ENCODE data around the gene CEMP1.
A peak's percentile ranks its signal among the peaks of the same experiment; 100 is the strongest.
"Not testable (repeated sequence)": the region's sequence is repeated elsewhere in the genome, so short reads cannot be mapped to it uniquely, and the experiment has no call there.

Gene CEMP1, protein sequence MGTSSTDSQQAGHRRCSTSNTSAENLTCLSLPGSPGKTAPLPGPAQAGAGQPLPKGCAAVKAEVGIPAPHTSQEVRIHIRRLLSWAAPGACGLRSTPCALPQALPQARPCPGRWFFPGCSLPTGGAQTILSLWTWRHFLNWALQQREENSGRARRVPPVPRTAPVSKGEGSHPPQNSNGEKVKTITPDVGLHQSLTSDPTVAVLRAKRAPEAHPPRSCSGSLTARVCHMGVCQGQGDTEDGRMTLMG

DNA sequence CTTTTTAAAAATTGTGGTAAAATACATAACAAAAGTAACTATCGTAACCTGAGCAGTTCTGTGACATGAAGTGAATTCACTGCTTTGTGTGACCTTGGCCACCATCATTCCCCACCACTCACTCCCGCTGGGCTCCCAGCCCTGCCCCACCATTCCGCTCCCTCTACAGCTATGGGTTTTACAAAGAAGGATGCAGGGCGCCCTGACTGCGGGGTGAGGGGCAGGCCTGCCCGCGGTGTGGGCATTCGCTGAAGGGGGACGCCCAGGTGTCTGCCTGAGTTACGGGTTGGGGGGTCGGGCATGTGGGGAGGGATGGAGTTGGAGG, at the start of gene CEMP1:
Gene CEMP1, minus strand, starts transcription at position 38 of the 325 bp plus-strand sequence. CDS start 335 bp downstream, outside the sequence.
- H3K4me3 ChIP-seq (ENCODE audit: low read length): peak within 1 kb of the TSS; percentile 82
- H3K27ac ChIP-seq (ENCODE audit: low read length): peak within 1 kb of the TSS; percentile 75
- H3K79me2 ChIP-seq (ENCODE audit: low read length): no peaks in the 10 kb centered on the region
- no peaks in the 10 kb centered on the region for H3K9me3 ChIP-seq (ENCODE audit: insufficient read depth, low read length)
- peak within 1 kb of the TSS; percentile 84 for H3K9ac ChIP-seq (ENCODE audit: low read length)
- peak within 1 kb of the TSS; percentile 91 for H3K4me2 ChIP-seq (ENCODE audit: low read length)
- no peaks in the 10 kb centered on the region for H4K20me1 ChIP-seq (ENCODE audit: insufficient read depth, low read length)
- no peaks in the 10 kb centered on the region for H3K27me3 ChIP-seq (ENCODE audit: low read depth, low read length)
- peaks cover 11% of the 10 kb centered on the region for H3K36me3 ChIP-seq (replicated peaks; ENCODE audit: low read depth, low read length)
- H2AFZ ChIP-seq (ENCODE audit: low read depth, low read length): peak within 1 kb of the TSS; percentile 69; the same call in 1 of the 2 replicates
- peaks cover 6% of the 10 kb centered on the region; the same call in 1 of the 2 replicates for H3K4me1 ChIP-seq (ENCODE audit: low read length)
- no peak for TF ChIP-seq EZH2phosphoT487 (IDR thresholded peaks at IDR 0.05; ENCODE audit: low read depth)
- TF ChIP-seq, protein P1, sequence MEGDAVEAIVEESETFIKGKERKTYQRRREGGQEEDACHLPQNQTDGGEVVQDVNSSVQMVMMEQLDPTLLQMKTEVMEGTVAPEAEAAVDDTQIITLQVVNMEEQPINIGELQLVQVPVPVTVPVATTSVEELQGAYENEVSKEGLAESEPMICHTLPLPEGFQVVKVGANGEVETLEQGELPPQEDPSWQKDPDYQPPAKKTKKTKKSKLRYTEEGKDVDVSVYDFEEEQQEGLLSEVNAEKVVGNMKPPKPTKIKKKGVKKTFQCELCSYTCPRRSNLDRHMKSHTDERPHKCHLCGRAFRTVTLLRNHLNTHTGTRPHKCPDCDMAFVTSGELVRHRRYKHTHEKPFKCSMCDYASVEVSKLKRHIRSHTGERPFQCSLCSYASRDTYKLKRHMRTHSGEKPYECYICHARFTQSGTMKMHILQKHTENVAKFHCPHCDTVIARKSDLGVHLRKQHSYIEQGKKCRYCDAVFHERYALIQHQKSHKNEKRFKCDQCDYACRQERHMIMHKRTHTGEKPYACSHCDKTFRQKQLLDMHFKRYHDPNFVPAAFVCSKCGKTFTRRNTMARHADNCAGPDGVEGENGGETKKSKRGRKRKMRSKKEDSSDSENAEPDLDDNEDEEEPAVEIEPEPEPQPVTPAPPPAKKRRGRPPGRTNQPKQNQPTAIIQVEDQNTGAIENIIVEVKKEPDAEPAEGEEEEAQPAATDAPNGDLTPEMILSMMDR (IDR thresholded peaks at IDR 0.05; ENCODE audit: low read depth, low read length): no peak

DNA sequence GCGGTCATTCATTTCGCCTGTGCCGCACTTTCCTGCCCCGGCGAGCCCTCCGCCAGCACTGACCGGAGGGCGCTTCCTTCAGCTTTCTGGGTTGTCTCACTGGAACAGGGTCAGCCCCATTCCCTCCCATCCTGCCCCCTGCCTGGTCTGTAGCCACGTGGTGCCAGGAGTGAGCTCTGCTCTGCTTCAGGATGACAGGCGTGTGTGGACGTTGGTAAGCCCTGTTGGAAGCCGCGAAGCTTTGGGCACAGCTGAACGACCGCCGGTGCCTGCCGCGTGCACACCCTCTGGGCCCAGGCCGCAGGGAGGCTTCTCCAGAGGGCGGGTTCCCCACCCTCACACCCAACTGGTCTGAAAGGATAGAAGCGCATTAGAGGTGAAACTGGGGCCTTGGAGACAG, 49.6 kb upstream of the CEMP1 start:
- not testable (repeated sequence) for H3K36me3 ChIP-seq (replicated peaks; ENCODE audit: low read depth, low read length)

DNA sequence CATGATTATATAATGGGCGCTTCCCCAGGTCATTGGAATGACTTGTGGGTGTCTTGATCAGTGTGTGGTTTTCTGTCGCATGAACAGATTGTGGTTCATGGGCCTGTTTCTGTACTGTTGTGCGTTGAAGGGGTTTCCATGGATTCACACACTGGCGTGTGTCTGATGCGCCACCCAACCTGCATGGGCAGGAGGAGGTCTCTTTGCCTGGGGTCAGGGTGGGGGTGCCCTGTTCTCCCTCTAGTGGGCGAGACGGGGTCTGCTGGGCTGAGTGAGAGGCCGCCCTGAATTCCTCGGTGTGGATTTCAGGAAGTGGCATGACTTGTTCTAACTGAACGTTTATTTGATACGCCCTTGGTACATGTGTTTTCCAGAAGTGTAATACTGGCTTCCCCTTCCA, 48.9 kb upstream of the CEMP1 start:
- not testable (repeated sequence) for H3K27ac ChIP-seq (ENCODE audit: low read length)

More for the DNA sequence above, 49.6 kb upstream of the CEMP1 start:
- H3K9ac ChIP-seq (ENCODE audit: low read length); H3K4me1 ChIP-seq (ENCODE audit: low read length); H3K9me3 ChIP-seq (ENCODE audit: insufficient read depth, low read length); H3K79me2 ChIP-seq (ENCODE audit: low read length); H3K27ac ChIP-seq (ENCODE audit: low read length); H3K4me2 ChIP-seq (ENCODE audit: low read length); H4K20me1 ChIP-seq (ENCODE audit: insufficient read depth, low read length); H3K27me3 ChIP-seq (ENCODE audit: low read depth, low read length); H3K4me3 ChIP-seq (ENCODE audit: low read length); H2AFZ ChIP-seq (ENCODE audit: low read depth, low read length): not testable (repeated sequence)

DNA sequence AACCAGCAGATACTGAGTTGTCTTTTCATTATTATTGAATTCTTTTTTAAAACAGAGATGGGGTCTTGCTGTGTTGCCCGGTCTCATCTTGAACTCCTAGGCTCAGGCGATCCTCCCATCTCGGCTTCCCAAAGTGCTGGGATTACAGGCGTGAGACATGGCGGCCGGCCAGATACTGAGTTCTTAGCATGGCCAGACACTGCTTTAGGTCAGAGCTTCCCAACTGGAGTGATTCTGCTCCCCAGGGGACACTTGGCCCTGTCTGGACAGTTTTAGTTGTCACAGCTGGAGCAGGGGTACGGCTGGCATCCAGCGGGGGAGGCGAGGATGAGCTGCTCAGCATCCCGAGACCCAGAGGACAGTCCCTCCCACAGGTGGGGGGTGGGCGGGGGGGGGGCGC, 47.7 kb upstream of the CEMP1 start:
- not testable (repeated sequence) for H3K9me3 ChIP-seq (ENCODE audit: insufficient read depth, low read length); H3K4me1 ChIP-seq (ENCODE audit: low read length); H3K9ac ChIP-seq (ENCODE audit: low read length); H2AFZ ChIP-seq (ENCODE audit: low read depth, low read length); H4K20me1 ChIP-seq (ENCODE audit: insufficient read depth, low read length); H3K79me2 ChIP-seq (ENCODE audit: low read length); H3K4me2 ChIP-seq (ENCODE audit: low read length); H3K4me3 ChIP-seq (ENCODE audit: low read length); H3K27ac ChIP-seq (ENCODE audit: low read length); H3K27me3 ChIP-seq (ENCODE audit: low read depth, low read length); H3K36me3 ChIP-seq (replicated peaks; ENCODE audit: low read depth, low read length)

More for the DNA sequence above, 48.9 kb upstream of the CEMP1 start:
- not testable (repeated sequence) for H3K4me3 ChIP-seq (ENCODE audit: low read length); H3K27me3 ChIP-seq (ENCODE audit: low read depth, low read length); H3K9me3 ChIP-seq (ENCODE audit: insufficient read depth, low read length); H4K20me1 ChIP-seq (ENCODE audit: insufficient read depth, low read length); H3K36me3 ChIP-seq (replicated peaks; ENCODE audit: low read depth, low read length); H3K79me2 ChIP-seq (ENCODE audit: low read length); H2AFZ ChIP-seq (ENCODE audit: low read depth, low read length); H3K4me1 ChIP-seq (ENCODE audit: low read length); H3K4me2 ChIP-seq (ENCODE audit: low read length); H3K9ac ChIP-seq (ENCODE audit: low read length)

DNA sequence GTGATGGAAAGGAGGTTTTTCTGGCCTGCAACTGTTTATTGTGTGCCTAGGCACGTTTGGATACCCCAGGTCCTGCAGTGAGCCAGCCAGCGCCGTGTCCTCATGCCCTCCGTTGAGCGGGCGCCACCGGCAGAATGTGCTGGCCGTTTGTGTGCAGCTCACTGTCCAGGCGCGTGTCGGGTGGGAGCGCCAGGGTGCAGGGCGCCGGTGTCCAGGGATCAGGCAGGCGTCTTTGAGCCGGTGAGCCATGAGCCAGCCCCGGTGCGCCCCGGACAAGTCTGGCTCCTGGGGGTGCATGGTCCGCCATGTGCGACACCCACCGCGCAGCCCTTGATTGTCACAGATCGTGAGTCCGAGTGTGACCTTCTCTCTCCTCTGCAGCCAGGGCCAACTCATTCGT, 45.8 kb upstream of the CEMP1 start:
- H3K27me3 ChIP-seq (ENCODE audit: low read depth, low read length); H3K9ac ChIP-seq (ENCODE audit: low read length); H3K4me1 ChIP-seq (ENCODE audit: low read length); H2AFZ ChIP-seq (ENCODE audit: low read depth, low read length); H3K9me3 ChIP-seq (ENCODE audit: insufficient read depth, low read length); H3K36me3 ChIP-seq (replicated peaks; ENCODE audit: low read depth, low read length); H3K4me2 ChIP-seq (ENCODE audit: low read length); H3K4me3 ChIP-seq (ENCODE audit: low read length); H4K20me1 ChIP-seq (ENCODE audit: insufficient read depth, low read length); H3K27ac ChIP-seq (ENCODE audit: low read length); H3K79me2 ChIP-seq (ENCODE audit: low read length): not testable (repeated sequence)

DNA sequence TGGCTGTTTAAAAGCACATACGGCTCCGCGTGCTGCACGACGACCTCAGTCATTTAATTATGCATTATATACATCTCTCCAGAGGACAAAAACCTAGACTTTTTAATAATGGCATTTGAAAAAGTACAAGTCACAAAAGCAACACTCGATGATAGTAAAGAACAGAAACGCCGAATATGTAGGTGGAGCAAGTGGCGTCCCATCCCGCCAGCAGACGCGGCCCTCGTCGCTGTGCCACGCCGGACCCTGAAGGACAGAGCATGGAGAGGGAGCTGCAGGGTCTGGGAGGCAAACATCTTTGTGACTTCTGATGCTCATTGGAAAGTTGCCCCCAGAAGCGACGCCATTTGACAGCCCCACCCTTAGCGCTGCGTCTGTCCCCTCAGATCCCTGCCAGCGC, 44.6 kb upstream of the CEMP1 start:
- H3K9me3 ChIP-seq (ENCODE audit: insufficient read depth, low read length); H4K20me1 ChIP-seq (ENCODE audit: insufficient read depth, low read length); H3K36me3 ChIP-seq (replicated peaks; ENCODE audit: low read depth, low read length); H3K4me1 ChIP-seq (ENCODE audit: low read length); H3K79me2 ChIP-seq (ENCODE audit: low read length); H2AFZ ChIP-seq (ENCODE audit: low read depth, low read length); H3K27ac ChIP-seq (ENCODE audit: low read length); H3K9ac ChIP-seq (ENCODE audit: low read length); H3K4me2 ChIP-seq (ENCODE audit: low read length); H3K4me3 ChIP-seq (ENCODE audit: low read length); H3K27me3 ChIP-seq (ENCODE audit: low read depth, low read length): not testable (repeated sequence)

DNA sequence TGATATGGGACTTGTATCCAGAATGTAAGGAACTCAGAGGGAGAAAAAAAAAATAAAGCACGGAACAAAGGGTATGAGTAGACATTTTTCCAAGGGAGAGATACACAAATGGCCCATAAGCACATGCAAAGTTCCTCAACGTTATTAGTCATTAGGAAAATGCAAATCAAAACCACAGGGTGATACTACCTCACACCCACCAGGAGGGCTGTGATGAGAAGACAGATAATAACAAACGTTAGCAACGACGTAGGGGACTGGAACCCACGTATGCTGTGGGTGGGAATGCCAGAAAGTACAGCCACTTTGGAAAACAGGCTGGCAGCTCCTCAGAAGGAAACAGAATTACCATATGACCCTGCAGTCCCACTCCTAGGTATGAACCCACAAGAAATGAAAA, 41.5 kb upstream of the CEMP1 start:
- H3K79me2 ChIP-seq (ENCODE audit: low read length); H3K36me3 ChIP-seq (replicated peaks; ENCODE audit: low read depth, low read length); H3K9ac ChIP-seq (ENCODE audit: low read length); H3K9me3 ChIP-seq (ENCODE audit: insufficient read depth, low read length); H3K27ac ChIP-seq (ENCODE audit: low read length); H4K20me1 ChIP-seq (ENCODE audit: insufficient read depth, low read length); H3K4me2 ChIP-seq (ENCODE audit: low read length); H2AFZ ChIP-seq (ENCODE audit: low read depth, low read length); H3K4me1 ChIP-seq (ENCODE audit: low read length); H3K4me3 ChIP-seq (ENCODE audit: low read length); H3K27me3 ChIP-seq (ENCODE audit: low read depth, low read length): not testable (repeated sequence)

DNA sequence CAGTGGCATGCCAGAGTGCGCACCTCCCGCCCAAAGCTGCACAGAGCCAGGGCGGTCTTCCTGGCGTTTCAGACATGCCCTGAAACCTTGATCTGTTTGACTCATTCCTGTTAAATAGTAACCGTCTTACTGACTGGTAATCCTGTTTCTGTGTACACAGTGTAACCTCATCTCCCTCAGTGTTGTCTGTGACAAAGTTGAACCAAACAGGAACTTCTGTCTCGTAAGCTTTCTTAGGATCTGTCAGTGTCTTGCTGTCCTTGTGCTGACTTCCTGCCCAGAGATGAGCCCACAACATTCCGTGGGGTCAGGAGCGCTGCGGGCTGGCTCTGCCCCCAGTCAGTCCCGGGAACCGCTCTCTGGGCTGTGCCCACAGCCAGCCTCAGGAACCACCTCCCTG, 37.4 kb upstream of the CEMP1 start:
- H3K4me1 ChIP-seq (ENCODE audit: low read length); H2AFZ ChIP-seq (ENCODE audit: low read depth, low read length); H3K9me3 ChIP-seq (ENCODE audit: insufficient read depth, low read length); H3K4me3 ChIP-seq (ENCODE audit: low read length); H4K20me1 ChIP-seq (ENCODE audit: insufficient read depth, low read length); H3K79me2 ChIP-seq (ENCODE audit: low read length); H3K27me3 ChIP-seq (ENCODE audit: low read depth, low read length); H3K27ac ChIP-seq (ENCODE audit: low read length); H3K4me2 ChIP-seq (ENCODE audit: low read length); H3K9ac ChIP-seq (ENCODE audit: low read length); H3K36me3 ChIP-seq (replicated peaks; ENCODE audit: low read depth, low read length): not testable (repeated sequence)

DNA sequence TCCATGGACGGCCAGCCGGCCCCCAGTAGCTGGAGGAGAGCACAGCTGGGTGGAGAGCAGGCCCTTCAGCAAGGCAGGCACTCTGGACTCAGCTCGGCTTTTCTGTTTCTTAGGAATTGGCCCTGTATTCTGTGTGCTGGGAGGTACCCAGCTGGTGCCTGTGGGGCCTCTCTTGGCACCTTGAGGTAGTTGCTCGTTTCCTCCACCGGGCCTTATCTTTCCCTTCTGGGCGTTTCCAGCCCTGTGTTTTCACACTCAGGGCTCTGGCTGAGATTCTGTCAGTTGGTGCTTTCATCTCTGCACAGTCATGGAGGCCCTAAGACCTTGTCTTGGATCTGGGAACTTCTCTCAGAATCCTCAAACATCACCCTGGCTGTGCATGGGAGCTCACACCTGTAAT, 36.3 kb upstream of the CEMP1 start:
- H3K27ac ChIP-seq (ENCODE audit: low read length); H3K79me2 ChIP-seq (ENCODE audit: low read length); H3K4me1 ChIP-seq (ENCODE audit: low read length); H4K20me1 ChIP-seq (ENCODE audit: insufficient read depth, low read length); H2AFZ ChIP-seq (ENCODE audit: low read depth, low read length); H3K9ac ChIP-seq (ENCODE audit: low read length); H3K36me3 ChIP-seq (replicated peaks; ENCODE audit: low read depth, low read length); H3K4me3 ChIP-seq (ENCODE audit: low read length); H3K27me3 ChIP-seq (ENCODE audit: low read depth, low read length); H3K9me3 ChIP-seq (ENCODE audit: insufficient read depth, low read length); H3K4me2 ChIP-seq (ENCODE audit: low read length): not testable (repeated sequence)
